ENCODE results near the gene B4GALT6.
"Not testable (repeated sequence)": the region's sequence is repeated elsewhere in the genome, so short reads cannot be mapped to it uniquely, and the experiment has no call there.

The B4GALT6 gene, protein sequence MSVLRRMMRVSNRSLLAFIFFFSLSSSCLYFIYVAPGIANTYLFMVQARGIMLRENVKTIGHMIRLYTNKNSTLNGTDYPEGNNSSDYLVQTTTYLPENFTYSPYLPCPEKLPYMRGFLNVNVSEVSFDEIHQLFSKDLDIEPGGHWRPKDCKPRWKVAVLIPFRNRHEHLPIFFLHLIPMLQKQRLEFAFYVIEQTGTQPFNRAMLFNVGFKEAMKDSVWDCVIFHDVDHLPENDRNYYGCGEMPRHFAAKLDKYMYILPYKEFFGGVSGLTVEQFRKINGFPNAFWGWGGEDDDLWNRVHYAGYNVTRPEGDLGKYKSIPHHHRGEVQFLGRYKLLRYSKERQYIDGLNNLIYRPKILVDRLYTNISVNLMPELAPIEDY

DNA sequence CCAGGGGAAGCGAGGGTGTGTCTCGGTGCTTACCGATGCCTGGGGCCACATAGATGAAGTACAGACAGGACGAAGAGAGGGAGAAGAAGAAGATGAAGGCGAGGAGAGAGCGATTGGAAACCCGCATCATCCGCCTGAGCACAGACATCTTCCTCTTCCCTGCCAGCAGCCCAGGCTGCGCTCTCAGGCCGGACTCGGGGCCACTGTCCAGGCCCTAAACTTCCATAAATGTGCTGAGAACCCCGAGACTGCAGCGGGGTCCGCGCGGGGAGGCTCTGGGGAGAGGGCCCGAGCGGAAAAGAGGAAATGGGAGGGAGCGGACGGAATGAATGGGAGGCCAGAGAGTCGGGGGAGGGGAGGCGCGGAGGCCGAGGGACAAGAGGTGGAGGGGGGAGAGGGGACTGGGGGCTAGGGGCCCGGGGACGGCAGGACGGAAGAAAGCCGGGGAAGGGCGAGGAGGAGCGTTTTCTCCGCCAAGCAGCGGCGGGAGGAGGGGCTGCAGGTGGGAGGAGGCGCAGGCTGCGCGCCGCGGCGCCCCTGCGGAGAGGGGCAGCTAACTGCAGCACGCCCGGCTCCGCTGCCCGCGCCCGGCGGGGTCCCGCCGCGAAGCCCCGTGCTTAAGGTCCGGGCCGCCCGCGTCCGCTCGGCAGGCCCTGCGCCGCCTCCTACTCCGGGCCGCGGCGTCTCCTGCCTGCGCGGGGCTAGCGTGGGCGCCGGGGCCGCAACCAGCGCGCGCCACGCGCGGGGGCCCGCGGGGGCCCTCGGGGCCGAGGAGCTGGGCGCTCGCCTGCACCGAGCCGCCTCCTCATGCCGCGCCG lies at the start of gene B4GALT6:
Gene B4GALT6, minus strand, starts transcription at position 303 of the 818 bp plus-strand sequence. Its CDS starts 155 bp downstream, at position 148.
- peak; percentile 66 to 68 for DNase-seq

DNA sequence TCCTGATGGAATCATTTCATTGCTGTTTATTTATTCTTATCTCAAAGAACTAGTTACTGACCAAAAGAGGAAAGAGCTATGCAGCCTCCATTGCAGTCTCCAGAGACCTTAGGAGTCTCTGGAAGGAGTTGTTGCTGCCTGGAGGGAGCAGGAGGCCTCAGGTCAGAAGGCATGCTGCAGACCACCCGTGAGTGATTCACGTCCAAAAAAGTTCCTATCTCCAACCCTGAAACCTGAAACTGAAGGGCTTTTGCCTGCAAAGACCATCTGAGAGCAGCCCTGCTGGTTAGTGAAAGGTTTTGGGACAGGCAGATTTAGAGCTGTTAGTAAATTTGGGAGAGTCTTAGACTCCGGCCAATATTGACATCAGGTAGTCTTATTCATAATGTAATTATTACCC lies 47.2 kb upstream of the B4GALT6 start:
- no peak for DNase-seq

DNA sequence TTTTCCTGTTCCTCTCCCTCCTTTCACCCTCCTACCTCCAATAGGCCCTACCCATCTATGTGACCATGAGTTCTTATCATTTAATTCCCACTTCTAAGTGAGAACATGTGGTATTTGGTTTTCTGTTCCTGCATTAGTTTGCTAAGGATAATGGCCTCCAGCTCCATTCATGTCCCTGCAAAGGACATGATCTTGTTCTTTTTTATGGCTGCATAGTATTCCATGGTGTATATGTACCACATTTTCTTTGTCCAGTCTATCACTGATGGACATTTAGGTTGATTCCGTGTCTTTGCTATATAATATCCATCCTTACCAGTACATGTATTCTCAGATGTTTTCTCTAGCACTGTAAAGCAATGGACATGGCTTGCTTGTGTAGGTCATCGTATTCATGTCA lies 44.8 kb upstream of the B4GALT6 start:
- DNase-seq, result not testable (repeated sequence)

DNA sequence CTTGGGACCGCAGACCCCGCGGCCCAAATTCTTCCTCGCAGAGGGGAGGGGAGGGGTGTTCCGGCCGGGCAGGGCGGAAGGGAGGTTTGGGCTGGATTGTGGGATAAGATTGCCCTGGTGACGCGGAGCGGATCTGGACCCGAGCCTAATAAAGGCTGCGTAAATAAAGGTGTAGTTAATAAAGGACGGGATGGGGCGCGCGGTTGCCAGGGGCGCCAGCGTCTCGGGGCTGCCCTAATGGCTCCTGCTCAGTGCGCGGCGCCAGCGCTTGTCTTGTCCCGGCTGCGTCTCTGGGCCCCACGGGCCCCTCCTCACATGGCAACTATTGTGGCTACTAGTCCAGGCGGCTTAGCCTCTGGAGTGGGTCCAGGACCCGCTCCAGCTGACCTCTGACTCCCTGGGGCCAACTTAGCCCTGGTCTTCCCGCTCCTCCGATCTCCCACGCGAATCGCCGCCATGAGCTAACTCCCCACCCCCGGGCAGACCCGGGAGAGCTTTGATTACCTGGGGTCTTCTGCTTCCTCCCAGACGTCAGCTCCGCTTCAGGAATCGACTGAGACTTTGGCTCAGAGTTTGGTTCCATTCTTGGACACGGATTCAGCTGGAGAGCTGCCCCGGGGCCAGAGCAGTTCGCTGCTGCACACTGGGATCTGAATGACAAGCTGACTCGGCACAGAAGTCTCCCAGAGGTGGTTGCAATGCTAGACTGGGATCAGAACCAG lies 39.8 kb upstream of the B4GALT6 start:
- DNase-seq, result peak in 1 of 2 experiments; percentile 19

DNA sequence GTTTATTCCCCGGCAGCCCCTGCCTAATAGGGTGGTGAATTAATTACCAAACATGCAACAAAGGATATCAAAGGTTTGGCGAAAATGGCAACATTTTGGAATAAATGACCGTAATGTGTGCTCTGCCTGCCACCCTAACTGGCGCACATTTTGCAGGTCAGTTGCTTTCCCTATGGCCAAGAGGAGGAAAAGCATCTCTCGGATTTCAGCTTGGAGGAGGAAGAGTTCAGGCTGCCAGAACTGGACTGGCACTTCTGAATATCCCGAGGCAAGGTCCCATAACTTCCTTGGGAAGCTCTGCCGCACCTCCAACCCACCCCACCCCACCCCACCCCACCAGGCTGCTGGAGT lies 39.2 kb upstream of the B4GALT6 start:
- no peak for DNase-seq

DNA sequence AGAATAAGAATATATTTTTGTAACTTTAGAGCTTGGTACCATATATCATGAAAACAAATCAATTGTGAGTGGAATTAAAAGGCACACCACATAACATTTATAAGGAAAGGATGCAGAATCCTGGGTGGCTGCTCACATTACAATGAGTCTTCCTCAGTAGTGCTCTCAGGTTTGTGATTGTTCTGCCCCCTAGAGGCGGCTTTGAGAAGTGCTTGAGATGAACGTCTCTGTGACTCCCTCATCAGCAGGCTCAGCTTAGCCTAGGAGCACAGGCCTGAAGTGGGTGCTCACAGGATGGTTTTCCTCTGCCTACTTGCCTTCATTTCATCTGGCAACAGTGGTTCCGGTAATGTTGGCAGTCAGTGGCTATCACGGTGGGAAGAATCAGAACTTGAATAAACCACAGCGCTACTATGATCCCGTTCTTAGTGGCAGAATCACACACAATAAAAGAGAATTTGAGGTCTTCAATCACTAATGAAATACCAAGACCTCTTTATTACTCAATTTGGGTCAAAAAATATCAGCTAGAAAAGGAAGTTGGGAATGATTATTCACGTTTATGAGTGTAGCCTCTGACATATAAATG lies 38.1 kb upstream of the B4GALT6 start:
- peak; percentile 84 to 85 for DNase-seq

DNA sequence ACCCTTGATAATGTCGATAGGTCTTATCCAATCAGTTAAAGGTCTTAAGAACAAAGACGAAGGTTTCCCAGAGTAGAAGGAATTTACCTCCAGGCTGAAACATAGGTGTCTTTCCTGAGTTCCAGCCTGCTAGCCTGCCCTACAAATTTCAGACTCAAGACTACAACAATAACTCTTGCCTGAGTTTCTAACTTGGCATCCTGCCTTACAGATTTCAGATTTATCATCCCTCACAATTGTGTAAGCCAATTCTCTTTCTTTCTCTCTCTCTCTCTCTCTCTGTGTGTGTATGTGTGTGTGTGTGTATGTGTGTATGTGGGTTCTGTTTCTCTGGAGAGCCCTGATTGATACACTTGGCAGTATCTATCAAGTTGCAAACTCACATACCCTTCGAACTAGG lies 37.2 kb upstream of the B4GALT6 start:
- no peak for DNase-seq

DNA sequence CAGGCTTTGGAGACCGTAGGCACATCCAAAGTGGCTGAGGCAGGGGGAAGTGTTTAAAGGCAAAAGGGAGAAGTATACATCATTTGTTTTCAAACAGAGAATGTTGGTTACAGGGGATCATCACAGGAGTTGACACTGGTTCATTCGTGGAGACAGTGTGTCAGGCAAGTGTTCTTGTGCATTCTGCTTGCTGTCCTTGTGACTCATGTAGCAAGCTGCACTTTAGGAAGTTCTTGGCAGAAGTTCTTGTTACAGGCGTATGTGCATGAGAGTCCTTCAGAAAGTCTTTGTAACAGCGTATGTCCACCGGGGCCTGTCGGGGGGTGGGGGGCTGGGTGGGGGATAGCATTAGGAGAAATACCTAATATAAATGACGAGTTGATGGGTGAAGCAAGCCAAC lies 36.5 kb upstream of the B4GALT6 start:
- DNase-seq, result no peak

DNA sequence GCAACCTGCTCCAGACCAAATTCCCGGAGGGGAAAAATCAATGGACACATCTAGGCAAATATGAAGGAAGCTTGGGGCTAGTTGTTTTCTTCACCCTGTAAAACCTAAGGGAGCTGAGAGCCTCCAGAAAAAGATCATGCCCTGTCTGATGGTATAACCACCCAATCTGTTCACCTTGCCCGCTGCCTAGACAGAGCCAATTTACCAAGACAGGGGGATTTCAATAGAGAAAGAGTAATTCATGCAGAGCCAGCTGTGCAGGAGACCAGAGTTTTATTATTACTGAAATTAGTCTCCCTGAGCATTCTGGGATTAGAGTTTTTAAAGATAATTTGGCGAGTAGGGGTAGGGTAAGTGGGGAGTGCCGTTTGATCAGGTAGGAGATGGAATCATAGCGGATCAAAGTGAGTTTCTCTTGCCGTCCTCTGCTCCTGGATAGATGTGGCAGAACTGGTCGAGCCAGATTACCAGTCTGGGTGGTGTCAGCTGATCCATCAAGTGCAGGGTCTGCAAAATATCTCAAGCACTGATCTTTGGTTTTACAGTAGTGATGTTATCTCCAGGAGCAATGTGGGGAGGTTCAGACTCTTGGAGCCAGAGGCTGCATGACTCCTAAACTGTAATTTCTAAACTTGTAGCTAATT lies 35.1 kb upstream of the B4GALT6 start:
- DNase-seq, result no peak

DNA sequence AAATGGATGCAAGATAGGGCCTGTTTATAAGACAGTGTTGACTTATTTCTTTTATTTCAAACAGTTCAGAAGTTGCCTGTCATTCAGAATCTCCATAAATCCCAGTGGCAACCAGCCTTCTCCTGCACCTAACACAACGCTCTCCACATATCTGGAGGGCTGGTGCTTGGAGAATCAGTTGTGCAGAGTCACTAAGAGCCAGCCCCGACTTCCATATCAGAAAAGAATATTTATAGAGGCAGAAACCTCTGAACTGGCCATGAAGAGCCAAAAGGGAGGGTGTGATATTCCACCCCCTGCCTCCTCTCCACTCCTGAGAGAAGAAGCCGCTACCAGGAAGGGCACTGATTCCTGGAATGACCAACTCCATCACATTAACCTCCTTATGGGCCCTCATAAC lies 34.0 kb upstream of the B4GALT6 start:
- no peak for DNase-seq

DNA sequence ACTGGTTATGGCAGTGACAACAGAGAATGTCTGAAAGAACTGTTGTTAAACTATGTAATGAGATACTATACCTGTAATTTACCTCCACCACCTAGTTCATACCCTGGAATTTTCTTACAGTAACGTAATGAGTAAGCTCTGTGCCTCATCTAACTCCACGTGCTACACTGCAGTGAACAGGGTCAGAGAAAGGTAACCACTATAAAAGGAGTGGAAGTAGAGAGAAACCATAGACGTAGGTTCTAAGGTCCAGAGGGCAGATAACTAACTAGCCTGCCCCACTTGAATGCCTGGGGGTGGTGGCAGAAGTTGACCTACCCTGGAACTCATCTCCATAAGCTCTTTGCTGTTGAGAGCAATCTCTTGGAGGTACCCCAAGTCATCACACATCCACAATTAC lies 32.0 kb upstream of the B4GALT6 start:
- DNase-seq, result no peak

DNA sequence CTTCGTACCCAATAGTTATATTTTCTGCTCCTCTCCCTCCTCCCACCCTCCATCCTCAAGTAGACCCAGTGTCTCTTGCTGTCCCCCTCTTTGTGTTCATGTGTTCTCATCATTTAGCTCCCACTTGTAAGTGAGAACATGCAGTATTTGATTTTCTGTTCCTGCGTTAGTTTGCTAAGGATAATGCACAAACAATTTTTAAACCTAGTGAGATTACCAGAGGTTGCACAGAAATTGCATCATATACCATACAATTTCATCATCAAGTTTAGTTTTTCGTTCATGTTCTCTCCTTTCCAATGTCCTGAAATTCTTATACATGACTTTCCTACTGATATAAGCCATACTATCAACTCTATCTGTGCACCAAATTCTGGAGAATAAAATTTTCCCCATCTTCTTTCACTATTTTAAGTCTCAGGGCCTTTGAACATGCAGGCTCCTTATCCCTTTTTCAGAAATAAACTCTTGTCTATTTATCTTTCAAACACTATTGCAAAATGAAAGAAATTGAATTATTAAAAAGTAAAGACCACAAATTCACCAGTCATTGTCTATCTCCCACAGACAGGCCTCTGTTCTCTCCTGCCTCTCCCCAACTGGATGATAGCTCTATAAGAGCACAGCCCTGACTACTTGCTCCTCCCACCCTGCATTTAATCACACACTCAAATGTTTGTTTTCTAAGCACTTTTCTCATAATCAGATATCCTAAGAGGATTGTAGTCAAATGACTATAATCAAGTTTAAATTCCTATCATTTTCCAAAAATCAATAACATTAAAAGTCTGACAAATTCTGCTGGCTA lies 27.2 kb upstream of the B4GALT6 start:
- DNase-seq, result no peak

DNA sequence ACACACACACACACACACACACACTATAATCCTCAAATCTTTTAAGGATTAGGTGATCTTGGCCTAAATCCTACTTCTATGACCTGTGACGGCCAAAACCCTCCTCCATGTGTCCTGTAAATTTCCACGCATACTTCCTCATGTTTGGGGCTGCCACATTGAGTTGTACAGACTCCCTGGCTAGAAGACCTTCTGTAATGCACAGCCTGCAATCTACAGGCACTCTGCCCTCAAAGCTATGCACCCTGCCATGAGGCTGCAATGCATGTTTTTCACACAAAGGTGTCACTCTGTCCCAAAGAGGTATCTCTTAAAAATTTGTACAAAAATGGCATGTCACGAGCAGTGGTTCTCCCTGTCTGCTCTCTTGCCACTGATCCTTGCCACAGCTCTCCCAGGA lies 26.4 kb upstream of the B4GALT6 start:
- DNase-seq, result peak; percentile 26 to 40

DNA sequence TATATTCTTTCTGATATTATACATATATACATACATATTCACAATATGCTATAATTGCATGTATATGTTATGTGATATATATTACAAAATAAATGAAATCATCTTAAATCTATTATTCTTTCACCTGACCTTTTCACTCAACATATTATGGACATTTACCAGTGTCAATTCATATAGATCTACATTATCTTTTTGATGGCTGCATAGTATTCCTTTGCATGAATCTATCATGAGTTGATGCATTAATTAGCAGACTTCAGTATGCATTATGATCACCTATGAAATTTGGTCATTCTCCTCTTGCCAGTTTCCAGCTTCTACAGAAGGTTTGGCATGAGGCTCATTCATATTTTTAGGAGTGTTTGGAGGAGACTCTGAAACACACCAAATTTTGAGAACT lies 23.4 kb upstream of the B4GALT6 start:
- no peak for DNase-seq

DNA sequence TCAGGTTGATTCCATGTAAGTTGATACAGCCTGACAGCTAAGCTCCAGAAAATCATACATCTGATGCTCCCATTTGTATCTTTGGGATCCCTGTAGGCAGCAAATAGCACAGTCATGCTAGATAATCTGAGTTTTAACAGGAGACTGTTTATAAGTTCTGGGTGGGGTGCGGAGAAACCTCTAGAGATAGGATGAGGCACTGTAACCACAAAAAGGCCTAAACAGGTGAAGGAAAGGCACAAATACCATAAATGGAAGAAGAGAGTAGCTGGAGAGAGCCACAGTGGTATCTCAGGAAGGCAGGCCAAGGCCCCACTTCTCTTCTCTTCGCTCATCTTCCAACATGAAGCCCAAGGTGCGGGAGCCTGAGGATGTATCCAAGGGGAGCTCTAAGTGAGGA lies 18.1 kb upstream of the B4GALT6 start:
- DNase-seq, result no peak

DNA sequence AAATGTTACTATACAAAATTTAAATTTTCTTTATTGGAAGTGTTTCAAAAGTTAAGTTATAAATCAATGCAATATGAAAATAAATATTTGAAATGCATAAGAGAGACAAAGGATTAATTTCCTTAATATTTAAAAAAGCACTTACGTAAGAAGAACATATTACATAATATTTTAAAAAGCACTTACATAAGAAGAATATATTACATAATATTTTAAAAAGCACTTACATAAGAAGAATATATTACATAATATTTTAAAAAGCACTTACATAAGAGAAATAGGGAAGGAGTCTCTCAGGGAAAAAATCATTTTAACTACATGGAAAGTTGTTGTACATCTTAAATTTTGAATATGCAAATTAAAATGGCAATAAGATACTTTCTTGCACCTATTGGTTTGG lies 17.4 kb upstream of the B4GALT6 start:
- no peak for DNase-seq

DNA sequence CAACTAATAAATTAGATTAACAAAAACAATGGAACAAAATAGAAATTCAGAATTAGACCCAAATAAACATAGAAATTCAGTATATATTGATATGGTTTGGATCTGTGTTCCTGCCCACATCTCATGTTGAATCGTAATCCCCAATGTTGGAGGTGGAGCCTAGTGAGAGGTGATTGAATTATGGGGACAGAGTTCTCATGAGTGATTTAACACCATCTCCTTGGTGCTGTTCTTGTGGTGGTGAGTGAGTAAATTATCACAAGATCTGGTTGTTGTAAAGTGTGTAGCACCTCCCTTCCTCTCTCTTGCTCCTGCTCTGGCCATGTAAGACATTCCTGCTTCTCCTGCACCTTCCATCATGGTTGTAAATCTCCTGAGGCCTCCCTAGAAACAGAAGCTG lies 16.6 kb upstream of the B4GALT6 start:
- no peak for DNase-seq

DNA sequence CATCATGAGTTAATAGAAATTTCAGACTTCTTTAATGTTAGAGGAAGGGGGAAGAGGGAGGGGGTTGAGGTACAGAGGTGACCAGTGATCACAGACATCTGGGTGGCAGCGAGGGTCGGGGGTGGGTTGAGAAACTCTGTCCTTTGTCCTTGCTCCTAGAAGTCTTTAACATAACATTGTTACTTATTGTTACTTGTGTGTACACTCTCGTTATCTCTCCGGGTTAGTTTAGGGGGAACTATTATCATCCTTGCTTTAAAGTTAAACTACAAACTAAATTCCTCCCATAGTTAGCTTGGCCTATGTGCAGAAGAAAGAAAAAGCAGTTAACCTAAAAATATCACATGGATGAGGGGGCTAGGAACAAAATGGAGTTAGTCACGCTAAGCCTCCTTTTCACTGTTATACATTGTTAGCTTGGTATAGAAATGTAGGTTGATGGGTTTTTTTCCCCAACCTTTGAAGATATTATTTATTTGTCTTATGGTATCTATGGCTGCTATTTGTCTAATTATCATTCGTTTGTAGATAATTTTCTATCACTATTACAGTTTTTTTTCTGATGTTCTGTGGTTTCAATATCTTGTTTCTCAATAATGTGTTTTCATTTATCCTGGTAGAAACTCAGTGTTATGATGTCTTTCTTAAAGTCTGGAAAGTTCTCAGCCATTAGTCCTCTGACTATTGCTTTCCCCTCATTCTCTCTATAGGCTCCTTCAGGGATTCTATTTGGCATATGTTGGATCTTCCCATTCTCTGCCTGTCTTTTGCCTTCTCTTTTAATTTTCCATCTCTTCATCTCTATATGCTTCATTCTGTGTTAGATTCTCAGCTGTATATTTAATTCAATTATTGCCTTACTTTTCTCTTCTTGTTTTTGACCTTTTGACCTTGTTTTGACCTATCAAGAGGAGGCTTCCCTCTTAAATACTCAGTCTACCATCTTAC lies 13.2 kb upstream of the B4GALT6 start:
- no peak for DNase-seq

DNA sequence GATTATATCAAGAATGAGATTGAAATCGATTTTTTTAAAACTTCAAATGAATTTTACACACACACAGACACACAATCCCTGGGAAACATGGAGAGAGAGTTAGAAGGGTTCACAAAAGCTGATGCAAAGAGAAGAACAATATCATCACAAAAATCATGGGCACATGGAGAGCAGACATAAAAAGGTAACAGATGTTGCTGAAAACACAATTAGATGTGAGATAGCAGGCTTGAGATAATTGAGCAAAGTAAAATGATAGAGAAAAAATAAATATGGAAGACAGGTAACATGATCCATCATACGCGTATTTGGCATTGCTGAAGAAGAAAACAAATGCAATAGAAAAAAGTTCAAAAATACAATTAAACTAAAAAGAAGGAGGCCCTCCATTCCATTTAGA lies 11.6 kb upstream of the B4GALT6 start:
- no peak for DNase-seq

DNA sequence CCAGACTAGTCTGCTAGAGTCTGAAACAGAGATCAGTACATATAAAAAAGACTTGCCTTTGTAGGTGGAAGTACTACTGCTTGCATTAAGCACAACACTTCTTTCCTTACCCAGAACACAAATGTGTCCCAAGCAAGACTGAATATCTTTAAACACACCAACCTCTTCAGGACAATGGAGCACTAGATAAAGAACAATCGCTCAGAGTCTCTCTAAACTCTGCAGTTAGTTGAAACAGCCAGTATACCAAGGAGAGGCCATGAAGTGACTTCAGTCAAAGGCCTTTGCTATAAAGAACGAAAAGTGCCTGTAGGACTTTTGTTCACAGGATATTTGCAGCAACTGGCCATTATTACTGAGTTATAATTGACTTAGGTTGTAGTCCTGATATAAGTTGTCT lies 9.9 kb upstream of the B4GALT6 start:
- DNase-seq, result no peak

DNA sequence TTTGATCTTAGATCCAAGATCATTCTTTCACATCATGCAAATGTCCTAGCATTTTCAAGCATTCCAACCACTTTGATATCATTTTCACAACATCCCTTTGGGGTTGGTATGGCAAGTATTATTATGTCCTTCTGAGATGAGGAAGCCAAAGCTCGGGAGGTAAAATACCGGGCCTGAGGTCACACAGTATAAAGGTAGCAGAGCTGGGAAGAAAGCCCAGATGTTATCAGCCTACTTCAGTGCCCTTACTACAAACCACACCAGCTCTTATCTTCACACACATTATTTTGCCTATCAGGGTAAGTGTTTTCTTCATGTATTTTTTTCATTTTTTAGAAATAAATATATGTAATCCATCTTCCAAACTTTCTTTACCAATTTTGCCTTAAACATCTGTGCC lies 4.2 kb upstream of the B4GALT6 start:
- no peak for DNase-seq

All from Kasumi-1 (cell line).